Hematopoietic multipotent progenitor cell treated with erythropoietin and hydrocortisone succinate and interleukin-3 and kit ligand, for 8 days (in vitro differentiated cells): Measurements from ENCODE around the gene ZNF692.
"Not testable (repeated sequence)": the region's sequence is repeated elsewhere in the genome, so short reads cannot be mapped to it uniquely, and the experiment has no call there.

Experiments used
- DNase-seq: peaks from one replicate; pipeline ENCODE4 v3.0.0-alpha.2; 2015

The ZNF692 gene

GRCh38 chr1:248849152-248849551, 9.7 kb downstream of the ZNF692 start:
- no peak for DNase-seq

GRCh38 chr1:248848602-248849001, 10.3 kb downstream of the ZNF692 start:
- no peak for DNase-seq

GRCh38 chr1:248847956-248848561, 10.8 kb downstream of the ZNF692 start:
- no peak for DNase-seq

GRCh38 chr1:248847181-248847955, 11.5 kb downstream of the ZNF692 start:
- DNase-seq, result no peak

- DNase-seq, result no peak
Measured at GRCh38 chr1:248844526-248844925, 14.4 kb downstream of the ZNF692 start.

GRCh38 chr1:248843687-248844086, 15.2 kb downstream of the ZNF692 start:
- DNase-seq, result no peak

- no peak for DNase-seq
Measured at GRCh38 chr1:248842781-248843331, 16.0 kb downstream of the ZNF692 start.

GRCh38 chr1:248841702-248842395, 17.0 kb downstream of the ZNF692 start:
- DNase-seq, result peak; percentile 81

- DNase-seq, result no peak
Measured at GRCh38 chr1:248840946-248841345, 17.9 kb downstream of the ZNF692 start.

- DNase-seq, result no peak
Measured at GRCh38 chr1:248839168-248839555, 19.7 kb downstream of the ZNF692 start.

GRCh38 chr1:248838357-248839167, 20.3 kb downstream of the ZNF692 start:
- peak; percentile 89 for DNase-seq

GRCh38 chr1:248837781-248838356, 21.0 kb downstream of the ZNF692 start, which contains the start of gene ZNF672:
TSS of gene ZNF672 (plus strand) at chr1:248838224. CDS start at chr1:248847275, 9,051 bp downstream.
- DNase-seq, result peak; percentile 99

GRCh38 chr1:248837045-248837780, 21.7 kb downstream of the ZNF692 start:
- DNase-seq, result no peak

GRCh38 chr1:248834343-248834940, 24.4 kb downstream of the ZNF692 start:
- peak; percentile 20 for DNase-seq

GRCh38 chr1:248831842-248832241, 27.0 kb downstream of the ZNF692 start:
- no peak for DNase-seq

- DNase-seq, result not testable (repeated sequence)
Measured at GRCh38 chr1:248830718-248831017, 28.2 kb downstream of the ZNF692 start.

GRCh38 chr1:248828845-248829244, 30.0 kb downstream of the ZNF692 start:
- DNase-seq, result peak; percentile 80

- peak; percentile 98 for DNase-seq
Measured at GRCh38 chr1:248825909-248826760, 32.8 kb downstream of the ZNF692 start, which contains the start of gene SH3BP5L. TSS of gene SH3BP5L (minus strand) at chr1:248825915. CDS start at chr1:248824935, 980 bp downstream.

- no peak for DNase-seq
Measured at GRCh38 chr1:248825573-248825908, 33.3 kb downstream of the ZNF692 start.

GRCh38 chr1:248825136-248825535, 33.7 kb downstream of the ZNF692 start:
- no peak for DNase-seq
